Esophagus muscularis mucosa (tissue), 3 donors: ENCODE measurements around the gene TLE2.

Source experiments
- EP300 ChIP-seq: sonication (generic); formaldehyde crosslinking; IDR thresholded peaks from one replicate; pipeline ENCODE4 v1.6.1; 2017; ENCODE audit warnings: antibody characterized with exemption
- TF ChIP-seq, protein P1 (sequence below), 3 experiments: fragments of 200-600 bp in 2 of 3; fragments of 450-650 bp in 1 of 3; sonication (generic) in 2 of 3; IDR thresholded peaks; one replicate each; pipeline ENCODE4 v1.5.1; 2017 to 2019; ENCODE audit warnings: antibody characterized with exemption in 3 of 3, mild to moderate bottlenecking in 2 of 3, moderate library complexity in 1 of 3

DNA sequence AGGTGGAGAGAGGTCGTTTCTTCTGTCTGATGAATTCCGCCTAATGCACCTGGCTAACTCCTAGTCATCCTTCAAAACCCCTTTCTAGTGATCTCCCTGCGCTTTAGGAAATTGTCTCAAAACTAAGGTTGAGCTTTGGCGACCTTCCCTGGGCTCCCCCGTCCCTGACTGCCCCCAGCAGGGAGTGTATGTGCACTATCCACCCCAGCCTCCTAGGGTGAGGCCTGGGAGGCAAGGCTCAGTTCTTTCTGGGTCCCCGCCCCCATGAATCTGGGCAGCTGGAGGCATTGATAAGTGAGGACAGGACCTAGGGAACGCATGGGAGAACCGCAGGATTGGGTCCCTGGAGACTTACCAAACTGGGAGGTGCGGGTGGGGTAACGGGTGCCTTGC lies 51.3 kb downstream of the TLE2 start:
- no peak for TF ChIP-seq EP300
- TF ChIP-seq, protein P1, sequence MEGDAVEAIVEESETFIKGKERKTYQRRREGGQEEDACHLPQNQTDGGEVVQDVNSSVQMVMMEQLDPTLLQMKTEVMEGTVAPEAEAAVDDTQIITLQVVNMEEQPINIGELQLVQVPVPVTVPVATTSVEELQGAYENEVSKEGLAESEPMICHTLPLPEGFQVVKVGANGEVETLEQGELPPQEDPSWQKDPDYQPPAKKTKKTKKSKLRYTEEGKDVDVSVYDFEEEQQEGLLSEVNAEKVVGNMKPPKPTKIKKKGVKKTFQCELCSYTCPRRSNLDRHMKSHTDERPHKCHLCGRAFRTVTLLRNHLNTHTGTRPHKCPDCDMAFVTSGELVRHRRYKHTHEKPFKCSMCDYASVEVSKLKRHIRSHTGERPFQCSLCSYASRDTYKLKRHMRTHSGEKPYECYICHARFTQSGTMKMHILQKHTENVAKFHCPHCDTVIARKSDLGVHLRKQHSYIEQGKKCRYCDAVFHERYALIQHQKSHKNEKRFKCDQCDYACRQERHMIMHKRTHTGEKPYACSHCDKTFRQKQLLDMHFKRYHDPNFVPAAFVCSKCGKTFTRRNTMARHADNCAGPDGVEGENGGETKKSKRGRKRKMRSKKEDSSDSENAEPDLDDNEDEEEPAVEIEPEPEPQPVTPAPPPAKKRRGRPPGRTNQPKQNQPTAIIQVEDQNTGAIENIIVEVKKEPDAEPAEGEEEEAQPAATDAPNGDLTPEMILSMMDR (IDR thresholded peaks at IDR 0.05) = no peak
